Measurements from ENCODE around the gene KCNAB1. TPM values are rescaled to one million over a fixed set of nuclear protein-coding genes. Genes with fewer than 3 reads are reported as not detected.
A peak's percentile ranks its signal among the peaks of the same experiment; 100 is the strongest.

Gene KCNAB1
- total RNA-seq, 1 donor from 2014 or later, result 2.0 TPM

DNA sequence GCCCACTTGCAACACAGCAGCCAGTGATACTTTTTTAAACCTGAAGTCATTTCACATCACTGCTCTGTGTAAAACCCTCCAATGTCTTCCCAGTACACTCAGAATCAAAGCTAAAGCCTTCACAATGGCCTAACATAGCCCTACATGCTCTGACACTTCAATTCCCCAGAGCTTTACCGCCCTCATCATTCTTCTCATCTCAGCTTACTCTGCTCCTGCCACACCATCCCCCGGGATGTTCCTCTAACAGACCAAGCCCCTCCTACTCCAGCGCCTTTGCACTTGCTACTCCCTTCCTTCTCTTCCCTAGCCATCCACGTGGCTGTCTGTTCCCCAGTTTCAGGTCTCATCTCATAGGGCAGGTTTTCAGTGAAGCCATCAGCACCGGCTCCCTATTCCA lies 240.6 kb downstream of the KCNAB1 start:
- DNase-seq (ENCODE audit: low read depth in 2 of 2), result no peak

DNA sequence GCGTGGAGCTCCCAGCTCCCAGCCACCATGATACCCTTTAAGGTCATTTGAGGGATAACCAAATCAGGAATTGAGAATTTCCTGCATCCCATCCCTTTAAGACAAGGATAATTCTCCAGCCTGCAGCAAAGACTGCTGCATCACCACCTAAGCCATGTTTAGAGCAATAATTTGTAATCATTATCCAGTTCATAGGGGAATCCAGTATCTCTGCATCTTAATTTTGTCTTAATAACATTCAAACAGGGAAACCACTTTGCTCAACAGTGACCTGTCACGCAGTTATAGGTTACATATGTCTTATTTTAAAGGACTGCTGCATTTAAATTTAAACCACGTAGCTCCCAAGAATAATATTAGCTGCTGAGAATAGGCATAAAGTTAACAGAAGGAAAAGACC lies 246.2 kb downstream of the KCNAB1 start:
- no peak for DNase-seq (ENCODE audit: low read depth in 2 of 2)

DNA sequence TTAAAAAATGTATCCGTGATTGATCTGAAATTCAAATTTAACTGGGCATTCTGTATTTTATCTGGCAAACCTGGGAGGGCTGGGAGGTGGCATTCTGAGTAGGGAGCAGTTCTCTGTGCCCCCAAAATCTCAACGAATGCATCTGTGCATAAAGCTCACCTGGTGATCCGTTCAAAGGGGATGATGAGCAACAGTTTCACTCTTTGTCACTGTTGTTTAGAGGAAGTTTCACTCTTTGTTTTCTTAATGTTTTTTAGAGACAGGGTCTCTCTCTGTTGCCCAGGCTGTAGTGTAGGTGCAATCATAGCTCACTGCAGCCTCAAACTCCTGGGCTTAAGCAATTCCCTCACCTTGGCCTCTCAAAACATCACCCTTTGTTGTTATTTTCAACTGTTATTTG lies 247.8 kb downstream of the KCNAB1 start:
- no peak for DNase-seq (ENCODE audit: low read depth in 2 of 2)

DNA sequence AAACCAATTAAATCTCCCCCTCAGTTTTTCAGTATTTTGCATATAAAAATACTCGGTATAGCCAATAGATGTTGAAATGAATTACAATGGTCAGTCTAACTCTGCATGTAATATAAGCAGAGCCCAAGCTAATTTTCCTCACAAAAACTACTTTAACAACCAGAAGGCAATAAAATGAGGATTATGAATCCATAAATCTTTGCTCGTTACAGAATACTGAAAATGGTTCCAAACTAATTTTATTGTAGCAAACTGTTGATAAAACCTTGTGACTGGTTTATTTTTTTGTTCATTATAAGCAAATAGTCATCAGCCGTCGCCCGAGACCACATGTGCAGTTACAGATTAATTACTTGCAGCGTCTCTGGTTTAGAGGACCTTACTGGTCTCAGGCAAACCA lies 251.3 kb downstream of the KCNAB1 start:
- no peak for DNase-seq (ENCODE audit: low read depth in 2 of 2)

DNA sequence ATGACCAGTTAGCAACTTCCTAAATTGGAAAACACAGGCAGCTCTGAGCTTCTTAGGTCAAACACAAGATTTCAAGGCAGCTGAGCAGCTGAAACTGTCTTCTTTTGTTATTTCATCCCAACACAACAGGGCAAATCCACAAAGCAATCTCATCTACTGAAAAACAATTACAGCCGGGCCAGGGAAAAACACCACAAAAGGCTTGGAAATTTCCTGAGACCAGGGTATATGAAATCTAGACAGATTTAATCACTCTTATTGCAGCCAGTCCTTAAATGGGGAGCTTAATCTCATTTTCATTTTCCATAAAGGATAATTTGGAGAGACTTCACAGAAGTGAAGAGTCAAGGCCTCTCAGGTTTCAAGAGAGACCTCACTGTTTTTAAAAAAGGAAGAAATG lies 252.7 kb downstream of the KCNAB1 start:
- no peak for DNase-seq (ENCODE audit: low read depth in 2 of 2)

DNA sequence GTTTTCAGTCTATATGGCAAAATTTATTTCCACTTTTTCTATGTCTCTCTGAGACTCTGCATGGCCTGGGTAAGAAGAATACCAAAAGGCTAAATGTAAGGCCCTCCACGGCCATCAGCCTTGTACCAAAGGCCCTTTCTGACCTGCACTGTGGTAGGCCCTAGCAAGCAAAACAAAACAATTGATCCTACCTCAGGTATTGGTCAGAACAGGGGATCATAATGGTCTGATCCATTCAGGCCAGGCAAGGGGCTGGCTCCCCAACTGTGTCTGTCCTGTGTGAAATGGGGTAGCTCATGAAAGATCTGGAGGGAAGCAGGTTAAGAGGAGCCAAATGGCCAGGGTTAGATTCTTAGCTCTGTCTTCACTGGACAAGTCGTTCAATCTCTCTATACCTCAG lies 253.3 kb downstream of the KCNAB1 start:
- DNase-seq (ENCODE audit: low read depth in 2 of 2), result no peak

DNA sequence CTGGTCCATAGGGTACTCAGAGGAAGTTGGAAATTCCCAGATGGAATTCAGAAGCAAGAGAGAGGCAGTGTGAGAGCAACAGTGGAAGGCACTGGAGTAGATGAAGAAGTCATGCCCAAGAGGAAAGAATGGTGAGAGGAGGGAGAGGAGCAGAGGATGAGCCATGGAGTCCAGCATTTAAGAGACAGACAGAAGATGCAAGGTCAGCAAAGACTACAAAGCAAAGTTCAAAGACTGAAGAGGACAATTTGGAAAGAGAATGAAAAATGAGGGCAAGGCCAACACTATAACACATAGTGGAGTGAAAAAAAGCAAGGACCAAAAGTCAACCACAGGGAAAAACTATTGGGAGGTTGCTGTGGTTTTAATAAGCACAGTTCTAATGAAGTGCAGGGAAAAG lies 255.8 kb downstream of the KCNAB1 start:
- no peak for DNase-seq (ENCODE audit: low read depth in 2 of 2)

DNA sequence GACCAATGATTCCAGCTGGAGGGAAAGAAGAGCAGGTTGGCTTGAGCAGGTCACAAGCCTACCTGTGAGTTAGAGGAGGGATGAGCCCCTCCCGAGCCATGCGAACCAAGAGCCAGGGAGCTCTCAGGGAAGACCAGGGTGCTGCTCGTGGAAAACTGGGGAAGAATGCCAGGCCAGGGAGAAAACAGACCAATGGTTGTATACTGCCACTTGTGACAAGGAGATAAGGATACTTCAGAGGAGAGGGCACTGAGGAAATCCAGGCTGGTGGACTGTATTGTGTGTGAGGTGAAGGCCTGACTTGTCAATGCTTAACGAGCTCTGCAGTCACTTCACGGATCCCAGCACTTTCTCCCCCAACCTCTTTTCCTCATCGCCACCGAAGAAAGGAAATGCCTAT lies 256.9 kb downstream of the KCNAB1 start:
- DNase-seq (ENCODE audit: low read depth in 2 of 2), result no peak

DNA sequence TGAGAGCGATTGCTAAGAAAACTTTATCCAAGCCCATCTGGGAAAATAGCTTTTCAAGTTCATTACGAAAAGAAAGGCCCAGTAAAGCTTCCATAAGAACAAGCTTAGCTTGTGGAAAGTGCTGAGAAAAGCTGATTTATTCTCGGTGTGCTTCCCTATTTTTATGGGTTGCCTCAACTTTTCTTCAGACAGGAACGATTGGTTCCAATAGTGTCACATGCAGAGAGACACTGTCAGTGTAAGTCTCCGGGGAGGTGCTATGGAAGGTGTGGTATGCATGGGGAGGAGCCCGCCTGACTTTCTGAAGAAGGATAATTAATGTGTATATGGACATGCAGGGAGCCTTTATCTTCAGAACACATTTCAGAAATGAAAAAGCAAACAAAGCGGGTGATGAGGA lies 257.3 kb downstream of the KCNAB1 start:
- no peak for DNase-seq (ENCODE audit: low read depth in 2 of 2)

DNA sequence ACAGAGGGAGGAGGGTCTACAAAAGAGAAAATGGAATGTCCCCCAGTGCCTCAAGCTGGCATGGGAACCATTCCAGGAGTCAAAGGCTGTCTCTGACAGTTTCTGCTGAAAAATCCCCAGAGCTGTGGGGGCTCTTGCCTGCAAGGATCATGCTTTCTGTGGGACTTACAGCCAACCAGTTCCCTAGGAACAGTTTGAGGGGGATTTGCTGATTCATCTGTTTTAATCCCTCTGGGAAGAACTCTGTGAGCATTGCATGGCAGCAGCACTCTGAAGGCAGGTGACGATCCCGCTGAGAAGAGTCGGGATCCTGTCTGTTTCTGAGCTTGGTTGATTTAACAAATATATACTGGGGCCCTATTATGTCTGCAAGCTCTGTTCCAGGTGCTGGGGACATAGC lies 258.5 kb downstream of the KCNAB1 start:
- DNase-seq (ENCODE audit: low read depth in 2 of 2), result no peak

DNA sequence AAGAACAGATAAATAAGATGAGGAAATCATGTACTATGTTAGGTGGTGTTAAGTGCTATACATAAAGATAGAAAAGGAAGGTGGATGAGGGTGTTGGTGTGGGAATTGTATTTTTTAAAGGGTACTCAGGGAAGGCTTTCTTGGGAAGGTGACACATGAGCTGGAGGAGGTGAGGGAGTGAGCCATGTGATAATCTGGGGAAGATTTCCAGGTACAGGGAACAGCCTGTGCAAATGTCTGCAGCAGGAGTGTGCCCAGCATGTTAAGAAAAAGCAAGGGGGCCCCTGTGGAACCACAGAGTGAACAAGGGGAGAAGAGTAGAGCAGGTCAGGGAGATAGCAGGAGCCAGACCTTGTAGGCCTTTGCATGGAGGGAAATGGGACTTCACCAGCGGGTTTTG lies 258.9 kb downstream of the KCNAB1 start:
- DNase-seq (ENCODE audit: low read depth in 2 of 2), result no peak

DNA sequence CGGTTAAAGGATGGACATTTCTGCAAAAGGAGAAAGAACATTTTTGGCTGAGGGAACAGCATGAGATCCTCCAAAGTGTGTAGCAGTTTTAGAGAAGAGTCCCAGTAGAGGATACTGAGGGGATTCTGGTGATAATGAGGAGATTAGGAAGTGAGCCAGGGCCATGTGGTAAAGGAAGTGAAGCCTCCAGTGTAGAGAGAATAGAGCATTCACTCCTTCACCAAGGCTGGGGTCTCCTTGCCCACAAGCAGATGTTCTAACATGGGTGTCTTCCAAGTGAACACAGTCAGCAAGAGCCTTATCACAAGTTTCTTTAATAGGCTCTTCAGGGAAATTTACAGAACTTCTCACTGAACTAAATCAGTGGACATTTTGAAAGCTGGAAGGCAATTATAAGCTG lies 260.9 kb downstream of the KCNAB1 start:
- no peak for DNase-seq (ENCODE audit: low read depth in 2 of 2)

DNA sequence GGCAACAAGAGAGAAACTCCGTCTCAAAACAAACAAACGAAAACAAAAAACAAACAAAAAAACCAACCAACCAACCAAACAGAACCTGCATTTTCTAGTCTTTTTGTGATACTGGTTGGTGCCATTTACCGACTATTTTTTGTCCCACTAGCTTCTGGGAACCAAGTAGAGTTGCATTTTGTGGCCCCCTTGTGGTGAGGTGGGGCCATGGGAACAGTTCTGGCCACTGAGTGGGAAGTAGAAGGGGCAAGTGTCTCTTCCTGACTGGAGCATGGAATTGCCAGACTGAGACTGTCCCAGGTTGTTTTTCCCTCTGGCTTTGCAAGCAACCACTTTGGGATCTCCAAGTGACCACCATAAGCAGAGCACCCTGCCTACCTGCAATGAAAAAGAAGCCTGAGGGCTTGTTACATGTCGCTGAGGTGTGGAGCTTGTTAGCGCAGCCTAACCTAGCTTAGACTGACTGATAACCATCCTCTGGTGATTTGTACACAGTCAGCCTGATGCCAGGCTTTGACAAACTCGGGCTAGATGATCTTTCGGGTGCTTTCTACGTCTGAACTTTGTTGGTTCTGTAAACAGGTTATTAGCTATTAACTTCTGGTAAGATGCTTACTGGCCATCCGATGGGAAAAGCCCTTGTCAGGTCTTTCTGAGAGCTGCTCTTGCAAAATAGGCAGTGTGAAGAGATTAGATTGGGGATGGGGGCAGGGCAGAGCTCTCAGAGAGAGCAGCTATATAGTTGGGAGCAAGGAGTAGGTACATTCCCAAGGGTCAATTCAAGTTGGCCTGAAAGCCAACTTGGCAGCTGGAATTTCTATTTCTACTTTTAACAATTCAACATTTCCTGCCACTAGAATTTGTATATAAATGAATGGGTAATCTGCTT lies 262.3 kb downstream of the KCNAB1 start:
- peak; percentile 67 to 70 for DNase-seq (ENCODE audit: low read depth in 2 of 2)

DNA sequence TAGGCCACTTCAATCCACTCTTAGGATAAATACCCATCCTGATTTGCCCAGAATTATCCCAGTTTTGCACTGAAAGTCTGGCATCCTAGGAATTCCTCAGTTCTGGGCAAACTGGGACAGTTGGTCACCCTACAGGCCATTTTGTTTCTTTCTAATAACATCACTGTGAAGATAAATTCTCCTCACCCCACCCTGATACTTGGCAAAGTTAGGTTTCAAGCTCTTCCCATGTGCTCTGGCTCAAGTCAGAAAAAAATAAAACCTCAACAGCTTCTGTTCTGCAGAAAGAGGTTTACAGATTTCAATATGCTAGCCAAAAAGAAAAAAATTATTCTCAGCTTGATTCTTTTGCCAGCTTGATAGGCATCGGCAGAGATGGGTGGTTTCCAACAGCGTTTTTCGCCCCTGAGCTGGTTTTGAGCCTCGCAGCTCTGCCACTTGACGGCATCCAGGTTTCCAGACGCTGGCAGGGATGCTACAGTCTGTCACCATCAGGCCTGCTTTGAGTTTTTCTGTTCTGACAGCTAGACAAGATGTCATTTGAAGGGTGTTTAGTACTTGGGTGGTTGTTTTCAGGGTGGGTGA lies 263.2 kb downstream of the KCNAB1 start:
- DNase-seq (ENCODE audit: low read depth in 2 of 2), result no peak

DNA sequence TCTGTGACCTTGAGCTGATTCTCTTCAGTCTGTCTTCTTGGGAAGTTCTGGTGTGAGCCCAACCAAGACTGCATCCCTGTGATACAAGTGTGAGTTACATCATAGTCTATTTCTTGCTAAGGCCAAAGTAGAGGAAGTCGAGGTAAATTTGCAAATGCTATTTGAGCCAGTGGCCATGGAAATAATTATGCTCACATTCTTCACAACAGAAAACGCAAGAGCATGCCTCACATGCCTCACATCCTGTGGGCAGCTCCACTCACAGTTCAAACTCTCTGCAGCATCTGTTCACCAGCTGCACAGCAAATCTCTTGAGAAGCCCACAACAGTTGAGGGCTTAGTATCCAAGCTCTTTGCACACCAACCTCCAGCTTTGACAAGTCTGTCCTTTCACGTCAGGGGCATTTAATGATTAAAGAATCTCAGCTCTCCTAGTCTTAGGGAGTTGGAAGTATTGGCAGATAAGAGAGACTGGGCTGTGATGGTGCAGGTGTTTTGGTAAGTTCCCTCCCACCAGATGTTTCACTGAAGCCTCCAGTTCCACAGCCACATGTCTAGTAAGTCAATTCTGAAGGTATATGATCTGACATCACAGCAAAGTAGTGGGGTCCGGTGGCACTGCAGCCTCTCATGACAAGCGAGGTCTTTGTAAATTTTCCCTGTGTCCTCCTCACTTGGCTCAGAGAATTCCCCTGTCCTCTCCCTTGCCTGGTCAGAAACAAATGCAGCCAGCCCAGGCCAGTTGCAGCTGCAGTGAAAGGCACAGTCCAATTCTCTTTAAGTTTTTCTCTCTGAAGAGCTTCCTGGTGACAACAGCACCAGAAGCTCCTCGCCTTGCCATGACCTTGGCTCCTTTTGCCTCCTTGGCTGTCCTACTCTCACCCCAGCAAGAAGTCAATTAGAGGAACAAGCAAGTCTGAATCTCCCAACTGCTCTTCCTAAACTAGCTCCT lies 268.4 kb downstream of the KCNAB1 start:
- DNase-seq (ENCODE audit: low read depth in 2 of 2), result peak; percentile 40 to 93

DNA sequence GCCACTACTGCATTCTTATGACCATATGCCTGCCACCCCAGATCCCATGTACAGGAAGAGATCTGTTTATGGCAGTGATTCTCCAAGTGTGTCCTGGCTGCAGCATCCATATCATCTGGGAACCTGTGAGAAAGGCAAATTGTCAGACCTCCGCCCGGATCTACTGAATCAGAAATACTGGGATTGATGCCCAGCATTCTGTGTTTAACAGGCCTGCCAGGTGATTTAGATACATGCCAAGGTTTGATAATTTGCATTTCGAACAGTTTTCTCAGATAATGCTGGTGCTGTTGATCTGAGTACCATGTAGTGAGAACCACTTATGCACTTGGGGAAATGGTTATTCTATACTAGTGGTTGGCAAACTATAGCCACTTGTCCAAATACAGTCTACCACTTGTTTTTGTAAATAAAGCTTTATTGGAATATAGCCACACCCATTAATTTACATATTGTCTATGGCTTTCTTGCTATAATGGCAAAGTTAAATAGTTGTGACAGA lies 269.1 kb downstream of the KCNAB1 start:
- no peak for DNase-seq (ENCODE audit: low read depth in 2 of 2)

DNA sequence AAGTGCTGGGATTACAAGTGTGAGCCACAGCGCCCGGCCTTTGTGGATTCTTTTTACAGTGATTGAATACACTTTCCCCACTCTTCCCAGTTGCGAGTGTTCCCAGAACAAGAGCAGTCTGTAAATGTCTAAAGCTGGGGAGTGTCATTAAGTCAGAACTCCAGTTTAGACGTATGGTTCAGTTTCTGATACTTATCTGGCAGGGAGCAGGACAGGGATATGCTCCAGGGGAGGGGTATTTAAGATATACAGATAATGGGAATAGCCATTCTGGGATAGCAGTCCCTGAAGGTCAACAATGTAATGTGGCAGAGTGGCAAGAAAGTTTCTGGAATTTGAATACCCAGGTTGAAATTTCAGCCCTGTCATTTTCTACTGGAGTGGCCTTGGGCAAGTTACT lies 270.5 kb downstream of the KCNAB1 start:
- DNase-seq (ENCODE audit: low read depth in 2 of 2), result no peak

DNA sequence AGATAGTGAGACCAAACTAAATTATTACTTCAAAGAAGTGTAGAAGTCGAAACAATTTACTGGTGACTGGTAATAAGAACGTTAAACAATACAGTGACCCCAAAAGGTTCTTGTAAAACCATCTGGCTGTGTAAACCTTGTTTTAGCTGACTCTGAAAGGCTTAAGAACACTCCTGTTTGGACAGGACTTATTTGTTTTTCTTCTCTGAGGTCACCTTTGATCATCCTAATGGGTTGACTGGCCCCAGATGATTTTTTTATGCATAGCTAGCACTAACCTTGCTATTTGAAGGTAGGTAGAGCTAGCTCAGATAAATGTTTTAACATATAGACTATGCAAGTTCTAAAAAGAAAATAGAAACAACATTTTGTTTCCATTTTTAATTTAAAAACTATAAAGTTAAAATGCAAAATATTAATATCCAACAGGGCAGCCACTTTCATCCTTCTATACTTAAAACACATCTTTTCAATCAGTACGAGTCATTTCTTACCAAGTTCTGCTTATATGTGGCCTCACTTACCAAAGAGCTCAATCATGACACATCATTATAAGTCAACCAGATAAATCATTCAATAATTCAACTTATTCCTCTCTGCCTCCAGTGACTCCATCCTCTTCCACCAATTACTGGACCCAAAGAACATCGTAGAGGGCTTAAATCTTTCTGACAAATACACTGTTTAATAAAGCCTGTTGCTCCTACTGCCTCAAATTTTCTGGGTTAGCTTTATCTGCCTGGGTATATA lies 275.8 kb downstream of the KCNAB1 start:
- DNase-seq (ENCODE audit: low read depth in 2 of 2), result no peak

DNA sequence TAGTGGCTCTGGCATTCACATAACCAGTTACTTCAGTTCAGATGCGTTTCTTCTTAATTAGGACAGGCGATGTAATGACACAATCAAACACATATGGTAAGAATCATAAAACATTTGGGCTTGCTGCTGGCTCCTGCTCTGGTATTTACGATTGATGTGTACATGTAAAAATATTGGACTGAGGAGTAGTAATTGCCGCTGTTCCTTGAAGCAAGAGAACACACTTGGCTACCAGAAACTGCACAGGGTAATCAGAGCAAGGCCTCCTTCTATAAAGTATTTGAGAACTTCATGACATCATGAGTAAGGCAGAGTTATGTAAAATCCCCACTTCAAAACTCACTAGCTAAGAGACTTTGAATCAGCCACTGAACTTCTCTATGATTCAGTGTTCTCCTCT lies 276.5 kb downstream of the KCNAB1 start:
- no peak for DNase-seq (ENCODE audit: low read depth in 2 of 2)

DNA sequence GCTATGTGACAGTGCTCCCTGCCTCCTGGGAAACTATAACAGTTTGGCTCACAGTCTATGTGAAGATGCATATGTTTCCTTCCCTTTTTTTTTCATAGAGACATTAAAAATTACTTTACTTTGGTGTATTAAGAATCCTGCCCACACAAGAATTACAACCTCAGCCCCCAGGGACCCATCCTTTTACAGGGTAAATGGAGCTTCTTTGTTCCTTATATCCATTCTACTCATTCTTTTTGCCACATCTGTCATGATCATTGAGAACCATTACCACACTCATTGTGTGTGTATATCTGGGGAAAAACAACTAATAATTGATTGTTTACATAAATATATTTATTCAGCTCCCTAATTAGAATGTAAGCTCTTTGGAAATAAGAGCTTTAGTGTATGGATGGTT lies 277.2 kb downstream of the KCNAB1 start:
- no peak for DNase-seq (ENCODE audit: low read depth in 2 of 2)

DNA sequence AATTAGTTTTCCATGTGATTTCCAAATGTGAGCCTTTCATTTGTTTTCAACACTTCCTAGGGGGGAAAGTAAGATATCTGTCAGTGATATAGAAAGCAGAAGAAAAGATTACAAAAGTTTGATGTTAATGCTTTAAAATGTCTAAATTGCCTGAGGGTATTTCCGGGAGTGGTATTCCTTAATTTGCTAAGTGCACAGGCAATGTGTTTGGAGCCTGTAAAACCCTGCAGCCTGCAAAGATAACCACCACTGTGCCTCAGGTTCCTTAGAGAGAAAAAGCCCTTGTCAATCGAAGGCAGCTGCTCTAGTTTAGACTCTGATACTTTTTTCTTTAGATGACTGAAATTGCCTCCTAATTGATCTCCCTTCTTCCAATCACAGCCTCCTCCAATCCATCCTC lies 279.7 kb downstream of the KCNAB1 start:
- DNase-seq (ENCODE audit: low read depth in 2 of 2), result no peak

Data from lung microvascular endothelial cell (primary cell).